ENCODE measurements around the gene CDC27. TPM values are rescaled to one million over a fixed set of nuclear protein-coding genes. Genes with fewer than 3 reads are reported as not detected.

CDC27 gene
- total RNA-seq, 1 donor from 2014 or later = 72.1 TPM

- ATAC-seq = no peak
- H3K27me3 ChIP-seq = no peaks in the 10 kb centered on the region
- TF ChIP-seq, protein P1, sequence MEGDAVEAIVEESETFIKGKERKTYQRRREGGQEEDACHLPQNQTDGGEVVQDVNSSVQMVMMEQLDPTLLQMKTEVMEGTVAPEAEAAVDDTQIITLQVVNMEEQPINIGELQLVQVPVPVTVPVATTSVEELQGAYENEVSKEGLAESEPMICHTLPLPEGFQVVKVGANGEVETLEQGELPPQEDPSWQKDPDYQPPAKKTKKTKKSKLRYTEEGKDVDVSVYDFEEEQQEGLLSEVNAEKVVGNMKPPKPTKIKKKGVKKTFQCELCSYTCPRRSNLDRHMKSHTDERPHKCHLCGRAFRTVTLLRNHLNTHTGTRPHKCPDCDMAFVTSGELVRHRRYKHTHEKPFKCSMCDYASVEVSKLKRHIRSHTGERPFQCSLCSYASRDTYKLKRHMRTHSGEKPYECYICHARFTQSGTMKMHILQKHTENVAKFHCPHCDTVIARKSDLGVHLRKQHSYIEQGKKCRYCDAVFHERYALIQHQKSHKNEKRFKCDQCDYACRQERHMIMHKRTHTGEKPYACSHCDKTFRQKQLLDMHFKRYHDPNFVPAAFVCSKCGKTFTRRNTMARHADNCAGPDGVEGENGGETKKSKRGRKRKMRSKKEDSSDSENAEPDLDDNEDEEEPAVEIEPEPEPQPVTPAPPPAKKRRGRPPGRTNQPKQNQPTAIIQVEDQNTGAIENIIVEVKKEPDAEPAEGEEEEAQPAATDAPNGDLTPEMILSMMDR (IDR thresholded peaks at IDR 0.05) = no peak
- H3K4me3 ChIP-seq = no peak overlapping the region
- peak overlapping the region; percentile 83 for H3K27ac ChIP-seq
- no peaks in the 10 kb centered on the region for H3K36me3 ChIP-seq
- intact Hi-C loops (cut with DNase I) = no loop called here
- no peak for DNase-seq
- H3K4me1 ChIP-seq = peaks cover 26% of the 10 kb centered on the region
- no peaks in the 10 kb centered on the region for H3K9me3 ChIP-seq
Observed at GRCh38 chr17:47207143-47208067, 18.3 kb upstream of the CDC27 start.

- DNase-seq = peak; percentile 76
- Histone ChIP-seq H3K27ac (peak overlapping the region; percentile 83), H3K4me1 (peaks cover 26% of the 10 kb centered on the region), H3K4me3 (peak overlapping the region; percentile 10), H3K27me3 (no peaks in the 10 kb centered on the region), H3K36me3 (no peaks in the 10 kb centered on the region), H3K9me3 (no peaks in the 10 kb centered on the region)
- TF ChIP-seq, protein P1 (IDR thresholded peaks at IDR 0.05) = no peak
- intact Hi-C loops (cut with DNase I) = no loop called here
- ATAC-seq = peak; percentile 93
Observed at GRCh38 chr17:47205419-47205963, 16.4 kb upstream of the CDC27 start.

DNA sequence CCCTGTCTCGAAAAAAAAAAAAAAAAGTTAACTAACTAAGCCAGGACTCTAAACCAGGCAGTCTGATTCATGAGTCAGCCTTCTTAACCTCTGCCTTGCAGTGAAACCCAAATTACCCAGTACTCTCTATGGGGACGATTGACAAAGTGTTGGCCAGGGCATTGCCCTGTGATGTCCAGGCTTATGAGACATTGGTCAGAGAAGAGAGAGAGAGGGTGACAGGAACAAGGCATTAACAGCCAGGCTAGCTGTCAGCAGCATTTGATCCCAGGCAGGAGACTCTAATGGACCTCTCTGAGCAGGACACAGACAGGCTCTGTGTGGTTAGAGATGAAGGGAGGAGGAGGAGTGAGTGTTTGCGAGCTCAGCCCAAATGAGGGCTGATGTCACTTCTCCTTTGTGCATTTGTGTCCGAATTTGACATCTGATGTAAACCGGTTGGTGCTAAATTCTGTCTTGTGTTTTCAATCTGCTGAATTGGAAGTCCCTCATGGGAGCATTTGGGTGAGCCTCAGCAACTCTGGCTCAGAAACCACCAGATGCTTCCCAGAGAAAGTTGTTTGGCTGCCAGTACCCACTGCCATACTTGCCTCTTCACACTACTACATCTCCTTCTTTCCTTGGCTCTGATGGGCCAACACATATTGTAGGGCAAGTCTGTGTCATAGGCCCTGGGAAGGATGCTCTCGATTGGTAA is 15.8 kb upstream of the CDC27 start:
- H3K27ac ChIP-seq = peak overlapping the region; percentile 83
- H3K4me3 ChIP-seq = peak overlapping the region; percentile 10
- H3K4me1 ChIP-seq = peaks cover 26% of the 10 kb centered on the region
- H3K27me3 ChIP-seq = no peaks in the 10 kb centered on the region
- H3K9me3 ChIP-seq = no peaks in the 10 kb centered on the region
- peak; percentile 58 for ATAC-seq
- TF ChIP-seq, protein P1 (IDR thresholded peaks at IDR 0.05) = no peak
- no peak for DNase-seq
- intact Hi-C loops (cut with DNase I) = no loop called here
- H3K36me3 ChIP-seq = no peaks in the 10 kb centered on the region

GRCh38 chr17:47203984-47204721 is 15.1 kb upstream of the CDC27 start:
- no peak for ATAC-seq
- intact Hi-C loops (cut with DNase I) = no loop called here
- Histone ChIP-seq H3K36me3 (no peaks in the 10 kb centered on the region), H3K27ac (peak overlapping the region; percentile 83), H3K9me3 (no peaks in the 10 kb centered on the region), H3K4me3 (no peak overlapping the region), H3K27me3 (no peaks in the 10 kb centered on the region), H3K4me1 (peaks cover 26% of the 10 kb centered on the region)
- TF ChIP-seq, protein P1 (IDR thresholded peaks at IDR 0.05) = no peak
- no peak for DNase-seq

- intact Hi-C loops (cut with DNase I) = no loop called here
- Histone ChIP-seq H3K27ac (no peak overlapping the region), H3K36me3 (no peaks in the 10 kb centered on the region), H3K9me3 (no peaks in the 10 kb centered on the region), H3K4me1 (peaks cover 26% of the 10 kb centered on the region), H3K27me3 (no peaks in the 10 kb centered on the region), H3K4me3 (no peak overlapping the region)
- ATAC-seq (no peak), DNase-seq (no peak)
- TF ChIP-seq, protein P1 (IDR thresholded peaks at IDR 0.05) = no peak
Observed at GRCh38 chr17:47201166-47201565, 12.1 kb upstream of the CDC27 start.

Measured in upper lobe of right lung (tissue), 1 donor.